NCI-H1417 (cell line): ENCODE measurements around the gene HOXD9.

ENCODE experiments used
- DNase-seq, 3 experiments: peaks; one replicate each; lab custom pipeline; 2025; lab: John Stamatoyannopoulos, UW

HOXD9 gene

DNA sequence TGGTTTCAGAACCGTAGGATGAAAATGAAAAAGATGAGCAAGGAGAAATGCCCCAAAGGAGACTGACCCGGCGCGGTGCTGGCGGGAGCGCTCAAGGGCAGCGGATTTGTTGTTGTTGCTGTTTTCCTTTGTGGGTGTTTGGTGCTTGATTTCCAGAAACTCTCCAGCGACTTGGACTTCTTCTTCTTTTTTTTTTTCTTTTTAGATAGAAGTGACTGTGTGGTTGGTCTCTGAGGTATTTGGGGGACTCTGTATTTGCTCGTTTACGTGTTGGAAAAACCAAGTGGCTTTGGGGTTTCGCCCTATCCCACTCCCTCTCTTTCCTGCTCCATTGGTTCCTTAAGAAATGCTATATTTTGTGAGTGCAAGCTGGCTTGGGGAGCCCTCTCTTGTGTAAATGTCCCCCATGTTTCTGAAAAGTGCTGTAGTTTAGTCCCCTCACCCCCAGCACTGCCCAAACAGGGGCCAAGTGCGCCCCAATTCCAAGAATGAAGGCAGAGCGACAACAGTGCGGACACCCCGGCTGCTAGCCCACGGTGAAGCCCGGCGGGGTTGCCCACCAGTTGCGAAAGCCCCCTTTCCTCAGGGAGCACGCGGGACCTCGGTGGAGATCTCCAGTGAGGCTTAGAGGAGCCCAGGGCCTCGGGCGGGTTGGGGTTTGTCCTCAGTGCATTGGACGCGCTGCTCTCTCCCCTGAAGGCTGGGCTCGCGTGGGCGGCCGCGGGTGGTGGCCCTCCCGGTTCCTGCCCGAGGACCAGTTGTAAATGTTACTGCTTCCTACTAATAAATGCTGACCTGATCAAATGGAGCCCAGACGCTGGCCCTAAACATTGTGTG lies 1.8 kb downstream of the HOXD9 start:
- no peak for DNase-seq

DNA sequence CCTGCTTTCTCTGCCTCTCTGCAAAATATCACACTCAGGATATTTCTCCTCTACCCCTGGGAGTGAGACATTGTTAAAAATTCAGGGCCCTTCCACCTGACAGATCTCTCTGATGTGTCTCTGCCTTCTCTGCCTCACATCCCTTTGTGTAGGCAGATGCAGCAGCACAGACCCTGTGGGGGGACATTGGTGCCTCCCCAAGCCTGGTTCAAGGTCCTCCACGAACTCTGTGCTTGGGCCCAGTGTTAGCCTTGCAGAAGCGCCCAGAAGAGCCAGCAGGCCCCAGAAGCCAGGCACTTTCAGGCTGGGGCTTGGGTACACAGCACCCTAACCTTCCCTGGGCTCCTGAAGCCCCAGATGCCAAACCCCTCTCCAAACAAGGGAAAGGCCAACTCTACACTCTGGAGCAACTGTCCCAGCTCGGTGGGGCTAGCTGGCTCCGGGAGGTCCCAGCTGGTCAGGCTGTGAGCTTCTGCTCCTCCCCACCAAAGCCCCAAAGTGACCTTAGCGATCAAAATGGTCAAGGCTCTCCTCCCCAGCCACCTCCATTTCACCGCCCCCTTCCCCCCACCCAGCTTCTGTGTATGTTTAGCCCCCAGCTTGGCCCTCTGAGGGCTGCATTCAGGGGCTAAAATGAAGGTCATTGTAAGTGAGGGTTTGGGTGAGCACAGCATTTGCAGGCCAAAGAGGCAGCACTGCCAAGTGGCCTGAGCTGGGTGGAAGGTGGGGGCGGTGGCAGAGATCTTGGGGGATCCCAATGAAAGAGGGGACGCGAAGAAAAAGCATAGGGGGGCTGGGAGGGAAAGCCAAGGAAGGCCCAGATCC lies 2.6 kb downstream of the HOXD9 start:
- DNase-seq: no peak

DNA sequence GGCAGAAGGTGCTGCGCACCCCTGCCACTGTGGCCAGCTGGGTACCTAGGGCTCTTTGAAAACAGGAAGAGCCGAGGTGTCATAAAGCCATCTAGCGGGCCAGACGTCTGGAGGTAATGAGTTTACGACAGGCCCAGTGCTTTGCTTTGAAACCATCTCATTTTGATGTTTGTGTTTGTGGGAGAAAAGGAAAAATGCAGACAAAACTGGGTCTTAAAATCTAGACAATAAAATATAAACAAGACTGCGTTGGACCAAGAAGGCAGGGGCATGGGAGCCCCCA lies 3.2 kb downstream of the HOXD9 start:
- DNase-seq: peak in 1 of 3 experiments; percentile 28

DNA sequence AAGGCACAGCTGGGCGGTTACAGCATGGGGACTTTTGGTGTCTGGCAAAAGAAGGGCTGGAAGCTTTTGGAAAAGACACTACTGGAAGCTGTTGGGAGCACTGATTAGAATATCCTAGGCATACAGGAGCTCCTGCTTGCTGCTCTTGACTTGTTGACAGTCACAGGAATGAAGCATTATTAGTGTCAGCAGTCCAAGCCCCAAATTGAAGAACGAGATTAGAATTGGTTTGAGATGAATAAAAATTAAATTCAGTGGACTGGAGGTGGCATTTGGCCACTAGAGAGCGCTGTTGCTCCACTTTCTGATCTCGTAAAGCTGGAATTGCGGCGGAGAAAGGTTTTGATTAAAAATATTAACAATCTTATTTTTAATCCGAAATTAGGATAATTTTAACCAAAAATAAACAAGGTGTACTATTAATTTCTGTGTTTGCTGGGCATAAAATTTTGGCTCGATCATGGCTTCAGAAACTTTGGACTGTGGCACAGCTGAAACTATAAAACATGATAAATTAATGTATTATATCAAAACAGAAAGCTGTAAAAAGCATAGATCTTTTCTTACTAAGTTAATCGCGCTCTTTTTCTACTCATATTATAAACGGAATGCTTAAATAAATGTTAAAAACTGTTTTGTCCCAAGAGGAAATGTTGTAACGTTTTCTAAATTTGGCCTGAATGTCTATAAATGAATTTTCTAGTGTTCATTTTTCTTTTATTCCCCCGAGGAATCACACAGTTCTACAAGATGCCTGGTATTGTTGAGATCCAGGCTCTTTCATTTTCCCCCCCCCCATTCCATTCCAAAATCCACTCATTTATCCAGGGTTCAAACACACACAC lies 4.6 kb downstream of the HOXD9 start:
- DNase-seq: peak; percentile 54 to 87 (median 65)

DNA sequence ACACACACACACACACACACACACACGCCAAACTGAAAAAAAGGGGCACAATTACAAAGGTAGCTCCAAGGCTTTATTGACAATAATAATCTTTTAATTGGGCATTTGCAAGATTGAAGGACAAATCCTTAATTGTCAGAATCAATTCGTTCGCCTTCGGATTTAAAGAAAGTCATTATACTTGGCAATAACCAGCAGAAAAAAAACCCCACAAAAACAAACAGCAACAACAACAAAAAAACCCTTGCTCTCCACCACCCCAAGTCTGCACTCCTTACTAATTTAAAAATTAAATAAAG lies 5.2 kb downstream of the HOXD9 start:
- DNase-seq: peak in 1 of 3 experiments; percentile 68

DNA sequence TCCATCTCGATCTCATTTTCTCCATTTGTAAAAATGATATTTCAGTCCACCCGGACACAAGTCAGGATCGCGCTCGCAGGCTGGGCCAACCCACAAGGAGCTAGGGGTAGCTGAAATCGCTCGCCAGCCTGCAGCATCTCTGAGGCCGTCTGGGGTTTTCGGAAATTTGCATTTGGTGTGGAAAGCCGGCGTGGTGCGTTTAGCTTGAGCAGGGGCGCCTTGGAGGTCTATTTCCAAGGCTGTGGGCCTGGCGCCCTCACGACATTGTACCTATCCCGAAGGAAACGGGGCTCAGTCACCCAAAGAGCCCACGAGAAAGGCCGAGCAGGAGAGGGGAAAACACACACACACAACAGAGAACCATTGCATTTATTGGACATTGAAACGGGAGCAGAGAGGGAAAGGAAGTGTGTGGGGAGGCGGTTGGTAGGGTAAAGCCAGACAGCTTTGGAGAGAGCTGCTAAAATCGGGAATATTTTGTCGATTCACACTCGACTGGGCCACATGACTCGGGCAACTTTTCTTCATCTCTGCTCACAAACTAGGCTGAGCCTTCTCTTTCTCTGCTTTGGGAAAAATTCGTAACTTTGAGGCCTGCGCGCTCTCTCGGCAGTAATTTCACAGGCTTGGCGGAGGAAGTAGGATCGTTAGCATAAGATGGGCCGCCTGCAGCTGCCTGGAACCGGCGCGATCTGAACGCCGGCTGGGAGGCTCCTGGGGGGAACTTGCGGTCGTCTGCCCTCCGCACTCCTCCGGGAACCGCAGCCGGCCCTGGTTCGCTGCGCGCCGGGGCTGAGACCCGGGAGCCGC lies 5.9 kb downstream of the HOXD9 start:
- peak; percentile 8 to 85 (median 84) for DNase-seq

DNA sequence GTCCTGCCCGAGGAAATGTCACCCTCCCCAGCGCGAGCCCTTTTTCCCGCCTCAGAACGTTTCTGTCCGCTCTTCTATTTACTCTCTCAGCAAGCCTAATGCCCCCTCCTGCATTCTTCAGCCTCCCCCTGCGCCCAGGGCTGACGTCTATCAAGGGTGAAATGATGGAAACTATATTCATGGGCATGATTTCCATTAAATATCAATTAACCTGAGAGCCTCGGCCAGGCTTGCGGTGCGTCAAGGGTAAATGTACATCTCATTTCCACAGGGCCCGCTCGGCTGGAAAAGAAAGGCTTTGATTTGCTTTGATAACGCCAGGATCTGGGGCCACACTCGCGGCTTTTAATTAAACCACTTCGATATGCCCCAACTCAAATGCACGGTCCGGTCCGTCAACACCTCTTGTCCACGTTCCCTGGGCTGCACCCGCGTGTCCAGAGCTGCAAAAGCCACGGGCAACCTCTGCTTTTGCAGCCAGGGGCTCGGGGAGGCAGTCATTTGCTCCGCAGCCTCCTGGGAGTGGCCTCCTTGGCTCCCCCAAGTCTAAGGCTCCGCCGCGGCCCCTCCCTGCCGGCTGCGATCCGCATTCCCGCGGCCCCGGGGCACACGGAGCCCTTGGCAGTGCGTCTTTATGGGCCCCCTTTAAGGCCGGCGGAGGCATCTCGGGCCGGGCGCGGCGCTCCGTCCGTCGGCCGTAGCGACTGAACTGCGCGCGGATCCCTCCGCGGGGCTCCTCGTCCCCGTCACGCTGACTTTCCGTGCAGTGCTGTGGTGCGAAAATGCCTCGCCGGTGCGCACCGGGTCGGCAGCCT lies 6.7 kb downstream of the HOXD9 start, which contains the start of gene HOXD8:
HOXD8 (plus strand) TSS at position 724 of the 815 bp plus-strand sequence. CDS start 662 bp downstream, outside the sequence.
- DNase-seq: peak; percentile 73 to 93 (median 90)

DNA sequence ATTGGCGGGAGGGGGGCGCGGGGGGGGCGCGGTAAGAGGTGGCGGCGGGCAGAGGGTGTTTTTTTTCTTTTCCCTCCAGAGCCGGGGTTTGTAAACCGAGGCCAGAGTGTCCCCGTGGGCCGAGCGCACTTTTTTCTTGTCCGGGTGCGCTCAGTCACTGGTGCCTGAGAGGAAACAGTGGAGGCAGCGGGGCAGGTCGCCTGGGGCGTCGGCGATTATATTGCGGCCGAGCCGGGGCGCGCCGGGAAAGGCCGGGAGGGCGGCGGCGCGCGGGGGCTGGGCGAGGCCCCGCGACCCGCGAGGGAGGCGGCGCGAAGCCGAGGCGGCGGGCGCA lies 7.3 kb downstream of the HOXD9 start:
- peak in 2 of 3 experiments; percentile 45 to 90 for DNase-seq

DNA sequence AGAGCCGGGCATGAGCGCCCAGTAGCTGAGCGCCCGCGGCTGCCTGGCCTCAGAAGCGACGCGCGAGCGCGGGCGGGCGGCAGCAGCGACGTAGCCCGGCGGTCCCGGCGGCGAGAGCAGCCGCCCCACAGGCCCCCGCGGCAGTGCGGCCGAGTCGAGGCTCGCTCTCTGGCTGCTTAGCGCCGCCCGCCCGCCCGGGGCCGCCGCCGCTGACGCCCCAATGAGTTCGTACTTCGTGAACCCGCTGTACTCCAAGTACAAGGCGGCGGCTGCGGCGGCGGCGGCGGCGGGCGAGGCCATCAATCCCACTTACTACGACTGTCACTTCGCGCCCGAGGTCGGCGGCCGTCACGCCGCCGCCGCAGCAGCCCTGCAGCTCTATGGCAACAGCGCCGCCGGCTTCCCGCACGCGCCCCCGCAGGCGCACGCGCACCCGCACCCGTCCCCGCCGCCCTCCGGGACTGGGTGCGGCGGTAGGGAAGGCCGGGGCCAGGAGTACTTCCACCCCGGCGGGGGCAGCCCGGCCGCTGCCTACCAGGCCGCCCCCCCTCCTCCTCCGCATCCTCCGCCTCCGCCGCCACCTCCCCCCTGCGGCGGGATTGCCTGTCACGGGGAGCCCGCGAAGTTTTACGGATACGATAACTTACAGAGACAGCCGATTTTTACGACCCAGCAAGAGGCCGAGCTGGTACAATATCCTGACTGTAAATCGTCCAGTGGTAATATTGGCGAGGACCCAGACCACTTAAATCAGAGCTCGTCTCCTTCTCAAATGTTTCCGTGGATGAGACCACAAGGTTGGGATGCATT lies 7.8 kb downstream of the HOXD9 start:
- peak; percentile 45 to 90 (median 86) for DNase-seq

DNA sequence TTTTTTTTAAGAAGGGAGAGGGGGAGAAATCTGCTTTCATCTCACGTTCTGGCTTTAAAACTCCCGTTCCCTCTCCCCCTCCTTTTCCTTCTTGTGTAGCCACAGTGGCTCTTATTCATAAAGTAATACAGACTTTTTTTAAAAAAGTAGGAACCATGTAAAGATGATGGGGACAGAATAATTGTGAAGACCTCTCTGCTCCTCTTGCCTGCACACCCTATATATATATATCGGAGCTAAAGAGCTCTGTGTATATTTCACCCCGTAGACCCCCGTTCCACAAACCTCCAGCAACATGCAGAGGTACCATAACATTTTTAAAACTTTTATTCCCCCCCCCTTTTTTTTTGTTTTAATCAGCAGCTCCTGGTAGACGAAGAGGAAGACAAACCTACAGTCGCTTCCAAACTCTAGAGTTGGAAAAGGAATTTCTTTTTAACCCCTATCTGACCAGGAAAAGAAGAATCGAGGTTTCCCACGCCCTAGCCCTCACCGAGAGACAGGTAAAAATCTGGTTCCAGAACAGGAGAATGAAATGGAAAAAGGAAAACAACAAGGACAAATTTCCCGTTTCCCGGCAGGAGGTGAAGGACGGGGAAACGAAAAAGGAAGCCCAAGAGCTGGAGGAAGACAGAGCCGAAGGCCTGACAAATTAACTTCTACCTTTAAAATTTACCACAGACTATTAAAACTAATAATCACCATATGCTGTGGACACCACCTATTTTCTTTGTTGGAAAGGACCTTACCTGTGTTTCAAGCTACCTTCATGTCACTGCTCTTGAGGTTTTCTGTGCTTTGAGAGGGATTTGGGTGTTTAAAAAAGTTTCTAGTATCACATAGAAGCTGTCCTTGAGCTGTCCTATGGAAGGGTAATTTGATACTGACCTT lies 8.7 kb downstream of the HOXD9 start:
- DNase-seq: peak in 1 of 3 experiments; percentile 43

DNA sequence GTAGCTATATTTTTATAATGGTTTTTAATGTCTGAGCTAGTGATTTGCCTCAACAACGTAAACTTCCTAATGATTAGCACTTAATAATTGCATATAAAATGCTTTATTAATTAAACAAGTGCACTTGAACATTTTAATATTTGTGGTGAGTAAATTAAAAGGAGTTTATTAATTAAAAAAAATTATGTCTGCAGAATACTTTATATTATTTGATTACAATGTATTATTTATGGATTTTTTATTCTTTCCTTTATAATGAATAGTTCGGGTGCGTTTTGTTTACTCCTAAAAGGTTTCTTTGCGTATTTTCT lies 9.3 kb downstream of the HOXD9 start:
- no peak for DNase-seq

DNA sequence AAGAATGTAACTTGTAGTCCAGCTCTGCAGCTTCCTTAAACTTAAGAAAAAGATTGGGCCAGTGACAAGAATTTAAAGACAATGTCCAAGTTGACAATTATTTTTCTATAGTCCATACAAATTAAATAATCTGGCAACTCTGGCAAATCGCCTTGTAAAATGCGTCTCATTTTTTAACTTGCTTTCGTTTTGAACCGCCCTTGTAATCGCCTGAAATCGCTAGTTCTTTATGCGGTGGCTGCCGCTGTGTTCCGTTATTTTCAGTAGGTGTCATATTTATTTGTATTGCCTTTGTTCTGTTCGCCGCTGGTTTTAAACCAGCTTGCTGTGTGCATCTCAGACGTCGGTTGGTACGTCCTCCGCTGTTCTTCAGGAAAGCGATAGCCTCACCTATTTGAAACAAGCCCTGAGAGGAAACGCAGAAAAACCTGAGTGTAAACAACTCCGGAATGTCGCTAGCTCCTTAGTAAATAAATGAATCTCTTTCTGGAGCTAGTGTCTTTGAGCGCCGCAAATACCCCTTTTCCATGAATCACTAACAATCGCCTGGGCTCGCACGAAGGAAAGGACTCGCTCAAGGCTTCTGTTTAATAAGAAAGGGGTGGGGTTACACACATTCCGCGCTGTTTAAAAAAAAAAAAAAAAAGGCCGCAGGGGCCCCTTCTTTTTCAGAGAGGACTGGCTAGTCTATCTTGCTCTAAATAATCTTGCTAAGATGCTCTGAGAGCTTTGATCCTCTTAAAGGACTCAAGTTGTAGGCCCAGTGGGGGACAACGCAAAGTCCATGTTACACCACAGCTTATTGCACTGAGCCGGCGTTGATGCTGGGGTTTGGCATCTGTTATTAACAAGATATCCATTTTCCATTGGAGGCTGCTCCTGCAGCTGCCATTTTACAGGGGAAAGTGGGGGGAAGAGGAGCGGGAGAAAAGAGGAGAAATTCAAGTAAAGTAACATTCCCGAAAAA lies 10.0 kb downstream of the HOXD9 start:
- DNase-seq: peak in 1 of 3 experiments; percentile 25

DNA sequence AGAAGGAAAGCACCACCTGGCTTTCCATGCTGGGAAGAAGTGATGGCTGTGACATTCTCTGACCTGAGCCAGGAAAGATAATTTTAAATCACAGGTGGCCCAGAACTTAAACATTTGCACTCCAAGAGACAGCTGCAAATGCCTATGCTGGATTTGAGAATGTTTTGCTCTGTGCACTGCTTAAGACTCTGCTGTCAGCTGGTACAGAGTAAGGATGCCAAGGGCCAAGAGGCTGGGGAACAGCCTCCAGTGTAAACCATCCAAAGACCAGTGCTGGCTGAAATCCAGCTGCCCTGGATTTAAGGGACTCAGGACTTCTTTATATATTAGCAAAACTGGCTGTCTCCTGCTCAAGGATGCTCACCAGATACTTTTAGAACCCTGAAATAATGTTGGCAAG lies 10.9 kb downstream of the HOXD9 start:
- DNase-seq: no peak

DNA sequence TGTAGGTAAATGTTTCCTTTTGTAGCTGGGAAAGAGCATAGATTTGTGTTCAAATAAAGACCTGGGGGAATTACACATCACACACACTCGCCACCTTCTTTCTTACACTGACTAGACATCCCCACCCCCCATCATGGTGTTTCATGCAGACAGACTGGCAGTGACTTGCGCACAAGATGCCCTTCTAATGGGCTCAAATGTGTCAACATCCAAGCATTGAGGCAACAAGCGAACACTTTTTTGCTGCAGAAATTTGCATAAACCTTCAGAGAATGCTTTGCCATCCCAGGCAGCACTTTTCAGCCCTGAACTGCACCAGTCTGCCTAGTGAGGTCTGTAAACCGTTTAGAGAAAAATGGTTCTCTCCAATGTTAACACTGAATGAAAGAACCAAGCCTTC lies 11.5 kb downstream of the HOXD9 start:
- no peak for DNase-seq

DNA sequence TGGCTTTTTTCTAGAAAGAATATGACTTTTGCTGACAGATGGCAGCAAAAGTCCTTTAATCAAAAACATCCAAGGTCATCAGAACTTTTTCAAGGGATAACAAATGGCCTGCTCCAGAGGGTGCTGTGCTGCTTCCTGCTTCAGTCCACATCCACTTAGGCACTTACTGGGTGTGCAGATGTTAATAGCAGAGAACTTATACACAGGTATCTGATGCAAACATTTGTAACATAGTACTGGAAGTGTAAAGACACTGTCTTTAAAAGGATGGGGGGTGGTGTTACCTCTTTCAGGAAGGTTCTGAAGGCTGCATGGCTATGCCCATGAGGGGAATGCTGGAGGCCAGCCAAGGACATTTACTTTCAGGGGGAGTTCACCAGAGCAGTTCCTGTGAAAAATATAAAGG lies 12.5 kb downstream of the HOXD9 start:
- DNase-seq: peak in 1 of 3 experiments; percentile 55

DNA sequence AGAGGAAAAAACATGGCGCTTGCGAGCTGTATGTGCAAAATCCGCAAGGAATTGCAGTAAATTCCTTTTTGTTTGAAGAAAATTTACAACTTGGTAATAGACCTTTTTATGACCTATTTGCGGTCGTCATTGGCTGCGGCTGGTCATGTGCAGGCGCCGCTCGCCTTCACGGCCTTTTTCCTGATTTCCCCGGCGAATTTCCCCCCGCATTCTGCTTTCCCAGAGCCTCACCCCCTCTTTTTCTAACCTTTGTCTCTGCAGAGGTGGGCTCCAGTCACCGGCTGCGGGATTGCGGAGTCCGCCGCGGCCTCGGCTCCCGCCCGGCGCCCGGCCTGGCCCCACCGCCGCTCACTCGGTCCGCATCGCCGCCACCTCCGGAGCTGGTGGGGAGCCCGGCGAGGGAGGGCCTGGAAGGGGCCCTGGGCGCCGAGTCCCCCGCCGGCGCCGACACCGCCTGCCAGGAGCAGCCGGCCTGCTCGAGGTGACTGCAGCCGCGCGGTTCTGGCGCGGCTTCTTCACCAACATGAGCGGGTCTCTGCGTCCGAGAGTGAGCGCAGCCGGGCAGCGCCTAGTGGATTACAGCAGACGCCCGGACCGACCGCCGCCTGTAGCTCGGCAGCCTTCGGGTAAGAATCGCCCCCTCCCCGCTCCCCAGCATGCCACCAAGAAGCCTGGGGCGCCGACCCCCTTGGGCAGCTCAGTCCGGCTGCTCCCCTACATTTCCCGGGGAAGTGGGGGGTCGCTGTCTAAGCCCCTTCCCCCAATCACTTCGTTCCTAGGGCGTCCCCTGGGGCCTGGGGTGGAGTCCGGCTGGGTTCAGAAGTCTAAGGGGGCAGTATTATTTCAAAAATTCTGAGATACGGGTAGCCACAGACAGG lies 14.1 kb downstream of the HOXD9 start:
- DNase-seq: no peak

DNA sequence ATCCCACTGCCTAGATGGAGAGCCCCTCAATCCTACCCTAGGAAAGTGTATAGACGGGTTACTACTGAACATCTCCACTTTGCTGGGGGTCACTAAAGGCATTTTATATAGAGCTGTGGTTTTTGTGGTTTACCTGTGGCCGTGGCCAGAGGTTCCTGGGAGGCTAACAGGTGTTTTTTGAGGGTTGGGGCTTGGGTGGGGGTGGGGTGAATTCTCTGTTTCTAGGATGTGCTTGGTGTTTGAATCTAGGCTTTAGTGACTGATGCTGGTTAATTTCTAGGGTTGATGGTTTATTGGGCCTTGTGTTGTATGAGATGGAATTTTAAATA lies 14.7 kb downstream of the HOXD9 start:
- no peak for DNase-seq
